ENCODE measurements around the gene ZNF200. TPM values are rescaled to one million over a fixed set of nuclear protein-coding genes. Genes with fewer than 3 reads are reported as not detected.

ZNF200 gene
- total and polyA plus RNA-seq, 2 of the 13 experiments (the other 11 are each of a cell fraction or from before 2014, with no cell fraction given): 3.5 to 16.5 TPM

- no peak for TF ChIP-seq ZNF800 (CRISPR knock-in tag; IDR thresholded peaks at IDR 0.05)
- no peak for TF ChIP-seq ZNF781 (CRISPR knock-in tag; IDR thresholded peaks at IDR 0.05; ENCODE audit: borderline replicate concordance, not compliant biosample characterization)
- TF ChIP-seq ZFP1 (CRISPR knock-in tag; IDR thresholded peaks at IDR 0.05): peak; percentile 73; the same call in 1 of the 2 replicates
- no peak for TF ChIP-seq ZFP90 (CRISPR knock-in tag; IDR thresholded peaks at IDR 0.05; ENCODE audit: borderline replicate concordance)
- TF ChIP-seq MAF1 (CRISPR knock-in tag; IDR thresholded peaks at IDR 0.05; ENCODE audit: borderline replicate concordance): no peak
- TF ChIP-seq SP1 (IDR thresholded peaks at IDR 0.05): no peak
- TF ChIP-seq SP1 (CRISPR knock-in tag; IDR thresholded peaks at IDR 0.05): 0 out of 2 replicates have a peak, but pooled peaks have one; percentile 36
- no peak for TF ChIP-seq BRF2 (CRISPR knock-in tag; IDR thresholded peaks at IDR 0.05)
- TF ChIP-seq ZZZ3 (CRISPR knock-in tag; IDR thresholded peaks at IDR 0.05; ENCODE audit: borderline replicate concordance): 0 out of 2 replicates have a peak, but pooled peaks have one; percentile 25
- no peak for TF ChIP-seq TEAD2 (CRISPR knock-in tag; IDR thresholded peaks at IDR 0.05)
- TF ChIP-seq FOXC1 (CRISPR knock-in tag; IDR thresholded peaks at IDR 0.05; ENCODE audit: borderline replicate concordance): no peak
- no peak for TF ChIP-seq ZHX1 (CRISPR knock-in tag; IDR thresholded peaks at IDR 0.05; ENCODE audit: low read depth)
- no peak for TF ChIP-seq RARG (CRISPR knock-in tag; IDR thresholded peaks at IDR 0.05; ENCODE audit: low read depth)
- no peak for TF ChIP-seq ARID3A (IDR thresholded peaks at IDR 0.05; ENCODE audit: low read depth, low read length)
- no peak for TF ChIP-seq FOXK2 (IDR thresholded peaks at IDR 0.05)
- TF ChIP-seq CSRNP1 (CRISPR knock-in tag; IDR thresholded peaks at IDR 0.05): no peak
- no peak for TF ChIP-seq ZNF839 (CRISPR knock-in tag; IDR thresholded peaks at IDR 0.05; ENCODE audit: borderline replicate concordance)
- no peak for TF ChIP-seq NFATC3 (CRISPR knock-in tag; IDR thresholded peaks at IDR 0.05)
- no peak for TF ChIP-seq DNMT3B (CRISPR knock-in tag; conservative IDR thresholded peaks at IDR 0.05)
- no peak for TF ChIP-seq RBFOX2 (IDR thresholded peaks at IDR 0.05; ENCODE audit: low read depth, low read length)
- no peak for TF ChIP-seq ATF1 (CRISPR knock-in tag; IDR thresholded peaks at IDR 0.05)
These were observed 27.6 kb downstream of the ZNF200 start (continued) for GRCh38 chr16:3207086-3207953.

Data from HepG2 (cell line).